GM12873 (cell line): ENCODE results near the gene NKAIN4.

Experiments used
- TF ChIP-seq, protein P1 (sequence below): IDR thresholded peaks from 2 replicates; pipeline ENCODE4 v1.5.1; 2012; ENCODE audit warnings: low read depth, mild to moderate bottlenecking, moderate library complexity, low read length, control low read depth; ENCODE audit not compliant: insufficient read depth; ENCODE audit errors: missing control alignments

The NKAIN4 gene

DNA sequence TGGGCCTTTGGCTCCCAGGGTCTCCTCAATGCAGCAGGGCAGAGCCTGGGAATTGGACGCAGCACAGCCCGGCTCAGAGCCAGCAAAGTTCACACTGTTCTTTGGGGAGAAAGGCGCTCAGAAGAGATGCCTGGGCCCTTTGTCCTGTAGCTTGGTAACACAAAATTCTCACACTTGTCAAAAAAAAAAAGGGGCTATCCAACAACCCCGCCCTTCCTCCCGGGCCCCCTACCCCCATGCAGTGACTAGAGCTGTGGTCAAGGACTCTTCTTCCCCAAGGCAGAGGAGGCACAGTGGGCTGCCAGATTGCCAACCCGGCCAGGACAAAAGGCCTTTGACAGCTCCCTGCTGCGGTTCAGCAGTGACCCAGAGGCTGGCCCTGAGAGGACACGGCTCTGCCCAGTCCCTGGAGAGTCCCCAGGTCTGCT is 2.0 kb downstream of the NKAIN4 start:
- TF ChIP-seq, protein P1, sequence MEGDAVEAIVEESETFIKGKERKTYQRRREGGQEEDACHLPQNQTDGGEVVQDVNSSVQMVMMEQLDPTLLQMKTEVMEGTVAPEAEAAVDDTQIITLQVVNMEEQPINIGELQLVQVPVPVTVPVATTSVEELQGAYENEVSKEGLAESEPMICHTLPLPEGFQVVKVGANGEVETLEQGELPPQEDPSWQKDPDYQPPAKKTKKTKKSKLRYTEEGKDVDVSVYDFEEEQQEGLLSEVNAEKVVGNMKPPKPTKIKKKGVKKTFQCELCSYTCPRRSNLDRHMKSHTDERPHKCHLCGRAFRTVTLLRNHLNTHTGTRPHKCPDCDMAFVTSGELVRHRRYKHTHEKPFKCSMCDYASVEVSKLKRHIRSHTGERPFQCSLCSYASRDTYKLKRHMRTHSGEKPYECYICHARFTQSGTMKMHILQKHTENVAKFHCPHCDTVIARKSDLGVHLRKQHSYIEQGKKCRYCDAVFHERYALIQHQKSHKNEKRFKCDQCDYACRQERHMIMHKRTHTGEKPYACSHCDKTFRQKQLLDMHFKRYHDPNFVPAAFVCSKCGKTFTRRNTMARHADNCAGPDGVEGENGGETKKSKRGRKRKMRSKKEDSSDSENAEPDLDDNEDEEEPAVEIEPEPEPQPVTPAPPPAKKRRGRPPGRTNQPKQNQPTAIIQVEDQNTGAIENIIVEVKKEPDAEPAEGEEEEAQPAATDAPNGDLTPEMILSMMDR: no peak

DNA sequence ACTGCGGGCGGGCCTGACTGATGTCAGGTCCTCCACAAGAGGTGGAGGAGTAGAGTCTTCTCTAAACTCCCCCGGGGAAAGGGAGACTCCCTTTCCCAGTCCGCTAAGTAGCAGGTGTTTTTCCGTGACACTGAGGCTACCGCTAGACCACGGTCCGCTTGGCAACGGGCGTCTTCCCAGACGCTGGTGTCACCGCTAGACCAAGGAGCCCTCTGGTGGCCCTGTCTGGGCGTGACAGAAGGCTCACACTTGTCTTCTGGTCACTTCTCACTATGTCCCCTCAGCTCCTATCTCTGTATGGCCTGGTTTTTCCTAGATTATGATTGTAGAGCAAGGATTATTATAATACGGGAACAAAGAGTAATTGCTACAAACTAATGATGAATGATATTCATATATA is 2.9 kb downstream of the NKAIN4 start:
- TF ChIP-seq, protein P1: peak; percentile 39

DNA sequence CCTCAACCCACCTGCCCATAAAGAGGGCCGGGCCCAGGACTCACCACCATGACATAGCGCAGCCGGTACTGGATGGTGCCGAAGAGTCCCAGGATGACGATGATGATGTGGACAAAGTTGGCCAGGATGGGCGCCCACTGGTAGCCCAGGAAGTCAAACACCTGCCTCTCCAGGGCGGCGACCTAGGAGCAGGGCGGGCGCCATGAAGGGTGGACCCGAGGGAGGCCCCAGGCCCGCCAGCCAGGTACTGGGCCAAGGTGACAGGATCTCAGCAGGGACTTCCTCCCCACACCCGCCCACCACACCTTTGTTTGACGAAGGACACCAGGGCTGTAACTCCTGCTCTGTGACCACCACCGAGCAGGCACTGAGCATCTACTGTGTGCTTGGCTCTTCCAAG is 4.4 kb downstream of the NKAIN4 start:
- TF ChIP-seq, protein P1: no peak

DNA sequence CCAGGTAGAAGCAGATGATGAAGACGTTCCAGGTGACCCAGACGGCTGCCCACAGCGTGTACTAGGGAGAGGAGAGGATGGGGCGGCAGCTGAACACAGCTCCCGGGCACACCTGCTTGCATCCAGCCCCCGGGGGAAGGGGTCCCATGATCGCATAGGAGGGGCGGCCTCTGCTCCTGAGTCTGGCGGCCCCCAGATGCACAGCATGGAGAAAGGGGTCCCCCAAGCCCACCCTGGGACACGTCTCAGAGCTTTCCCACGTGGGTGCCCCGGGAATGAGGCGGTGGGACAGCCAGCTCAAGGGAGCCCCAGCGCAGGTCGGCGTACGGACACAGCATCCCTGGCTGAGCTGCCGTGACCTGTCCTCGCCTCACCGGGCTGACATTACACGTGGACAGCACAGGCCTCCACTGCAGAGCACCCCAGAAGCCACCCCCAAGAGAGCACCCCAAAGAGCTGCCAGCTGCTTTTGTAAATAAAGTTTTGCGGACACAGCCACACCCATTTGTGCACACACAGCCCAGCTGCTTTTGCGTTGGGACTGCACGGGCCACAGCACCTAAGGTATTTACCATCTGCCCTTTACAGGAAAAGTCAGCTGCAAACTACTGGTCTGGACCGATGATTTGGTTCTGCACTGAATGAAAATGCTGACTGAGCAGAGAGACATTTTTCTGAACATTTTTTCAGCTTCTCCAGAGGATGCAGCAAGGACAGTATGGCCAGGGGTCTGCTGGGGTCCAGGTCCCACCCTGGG is 5.2 kb downstream of the NKAIN4 start:
- TF ChIP-seq, protein P1: no peak

DNA sequence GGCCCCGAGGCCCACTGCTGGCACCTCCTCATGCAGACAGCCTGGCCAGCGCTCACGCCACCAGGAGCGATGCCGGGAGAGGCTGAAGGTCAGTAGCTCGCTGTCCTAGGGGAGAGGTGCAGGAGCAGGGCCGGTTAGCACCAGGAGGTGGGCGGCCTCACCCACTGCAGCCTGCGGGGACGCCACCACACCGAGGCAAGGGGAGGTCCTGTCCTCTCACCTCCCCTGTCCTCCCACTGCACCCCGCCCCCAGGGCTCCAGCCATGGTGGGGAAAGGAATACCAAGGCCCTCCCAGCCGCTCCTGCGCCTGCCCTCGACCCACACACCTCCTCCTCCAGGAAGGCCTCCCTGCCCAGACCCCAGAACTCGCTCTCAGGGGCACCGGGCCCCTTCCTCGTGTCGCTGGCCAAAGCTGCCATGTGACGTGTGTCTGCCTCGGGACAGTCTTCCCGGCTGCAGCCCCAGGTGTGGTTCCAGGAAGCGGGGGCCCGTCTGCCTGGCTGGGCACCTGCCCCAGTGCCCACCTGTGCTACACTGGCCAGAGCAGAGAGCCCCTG is 6.5 kb downstream of the NKAIN4 start:
- TF ChIP-seq, protein P1: no peak

DNA sequence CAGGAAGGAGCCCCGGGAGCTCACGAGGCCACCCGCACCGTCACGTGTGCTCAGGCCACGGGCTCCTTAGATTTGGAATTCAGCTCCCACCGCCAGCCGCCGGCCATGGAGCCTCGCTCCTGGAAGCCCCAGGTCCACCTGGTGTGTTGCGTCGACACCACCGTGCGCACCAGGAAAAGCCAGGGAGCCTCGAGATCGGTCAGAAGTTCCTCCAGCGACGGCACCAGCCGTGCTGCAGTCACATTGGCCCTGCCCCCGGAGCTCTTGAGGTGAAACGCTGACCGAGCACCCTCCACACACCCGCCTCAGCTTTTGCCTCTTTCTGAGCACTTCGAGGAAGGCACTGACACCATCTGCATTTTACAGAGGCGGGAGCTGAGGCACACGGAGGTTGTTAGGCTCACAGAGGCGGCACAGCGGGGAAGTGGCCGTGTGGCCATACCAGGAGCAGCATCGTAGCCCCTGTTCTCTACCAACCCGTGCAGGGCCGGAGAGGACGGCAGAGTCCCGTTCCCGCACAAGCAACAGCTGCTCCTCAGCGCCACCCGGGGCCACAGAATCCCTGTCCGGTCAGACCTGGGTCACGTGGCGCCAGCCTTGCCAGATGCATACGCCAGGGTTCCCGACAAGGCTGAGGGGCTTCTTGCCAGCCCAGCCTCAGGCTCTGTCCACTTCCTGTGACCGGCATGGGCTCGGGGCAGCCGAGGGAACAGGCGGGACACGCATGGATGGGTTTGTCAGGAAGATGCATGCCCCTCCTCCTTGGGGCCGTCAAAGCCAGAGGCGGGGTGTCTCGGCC is 7.6 kb downstream of the NKAIN4 start:
- TF ChIP-seq, protein P1: no peak

DNA sequence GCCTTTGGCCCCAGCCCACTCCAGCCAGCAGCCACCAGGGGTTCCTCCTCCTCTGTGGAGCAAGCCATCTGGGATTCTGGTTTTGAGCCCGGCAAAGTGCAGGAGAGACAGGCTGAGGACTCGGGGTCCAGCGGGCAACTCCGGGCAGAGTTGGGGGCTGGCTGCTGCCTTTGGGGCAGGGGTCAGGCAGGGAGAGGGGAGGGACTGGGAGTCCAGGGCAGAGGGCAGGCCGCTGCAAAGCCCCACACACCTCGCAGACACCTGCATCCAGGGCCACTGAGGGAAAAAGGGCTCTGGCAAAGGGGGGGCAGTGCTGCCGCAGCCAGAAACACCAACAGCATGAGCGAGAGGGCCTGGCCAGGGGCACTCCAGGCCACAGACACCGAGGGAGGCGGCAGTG is 9.8 kb downstream of the NKAIN4 start:
- TF ChIP-seq, protein P1: no peak
